GM12878 (cell line): Measurements from ENCODE around the gene PROM1. TPM values are rescaled to one million over a fixed set of nuclear protein-coding genes. Genes with fewer than 3 reads are reported as not detected.

Source experiments
- ATAC-seq: fragments of 200-7000 bp; cut with Tn5 transposase; 3 replicates; pipeline ENCODE4 v1.9.1; 2020; ENCODE audit warnings: mild to moderate bottlenecking, moderate library complexity
- BruUV-seq: library from RNA; stranded (reverse); fragments of 400-500 nt; replicated peaks from 2 replicates; lab custom pipeline; 2021; lab: Mats Ljungman, UMichigan
- CTCF ChIA-PET: fragments of 300-600 bp; sonication (Branson Sonifier 250); formaldehyde crosslinking; extraction: SDS; loops from one replicate; lab custom pipeline; 2021; ENCODE audit warnings: inconsistent platforms; lab: Yijun Ruan, JAX
- POLR2A ChIA-PET: fragments of 350-600 bp; formaldehyde crosslinking; extraction: SDS; loops from one replicate; lab custom pipeline; 2021; ENCODE audit warnings: inconsistent platforms; lab: Charles Lee
- RAD21 ChIA-PET: fragments of 300-600 bp; sonication (Branson Sonifier 250); formaldehyde crosslinking; loops from one replicate; lab custom pipeline; 2023; ENCODE audit warnings: antibody characterized with exemption; ENCODE audit not compliant: unreplicated experiment; lab: Charles Lee
- SMC1A ChIA-PET: fragments of 300-600 bp; sonication (Branson Sonifier 250); formaldehyde crosslinking; loops from one replicate; lab custom pipeline; 2023; ENCODE audit not compliant: unreplicated experiment, uncharacterized antibody; lab: Charles Lee
- DNase-seq: peaks from one replicate; pipeline ENCODE4 v3.0.0-alpha.2; 2011; ENCODE audit warnings: low read depth, low spot score
- FAIRE-seq: peaks from 3 replicates; lab custom pipeline; 2011; peaks lifted over from hg19 to GRCh38; lab: Jason Lieb, UNC
- H2AFZ ChIP-seq: 2 replicates; pipeline ENCODE4 v1.6.0; 2011; ENCODE audit warnings: low read depth, low read length, control low read depth; ENCODE audit not compliant: control insufficient read depth
- H3K27ac ChIP-seq: 2 replicates; pipeline ENCODE4 v1.5.1; 2011; ENCODE audit warnings: control low read depth; ENCODE audit not compliant: control insufficient read depth, insufficient read depth
- H3K27me3 ChIP-seq, 2 experiments: replicated peaks in 1 of 2; 2 replicates each; pipeline versions ENCODE4 v1.6.0 to v1.6.1; 2011; ENCODE audit warnings: low read length in 1 of 2; ENCODE audit not compliant: control insufficient read depth in 2 of 2, insufficient read depth in 2 of 2
- H3K36me3 ChIP-seq, 2 experiments: 2 replicates each; pipeline ENCODE4 v1.5.1; 2011; ENCODE audit warnings: low read length in 1 of 2; ENCODE audit not compliant: control insufficient read depth in 2 of 2, insufficient read depth in 2 of 2
- H3K4me1 ChIP-seq: 2 replicates; pipeline ENCODE4 v1.6.1; 2011; ENCODE audit warnings: mild to moderate bottlenecking, low read length, moderate library complexity, mixed read lengths; ENCODE audit not compliant: control insufficient read depth, insufficient read depth
- H3K4me2 ChIP-seq: 2 replicates; pipeline ENCODE4 v1.6.0; 2011; ENCODE audit warnings: control low read depth; ENCODE audit not compliant: control insufficient read depth, insufficient read depth
- H3K4me3 ChIP-seq: fragments of 200-600 bp; sonication (generic); 2 replicates; pipeline ENCODE4 v1.5.1; 2016
- H3K79me2 ChIP-seq: 2 replicates; pipeline ENCODE4 v1.6.0; 2011; ENCODE audit warnings: low read length; ENCODE audit not compliant: control insufficient read depth, insufficient read depth
- H3K9ac ChIP-seq: 2 replicates; pipeline ENCODE4 v1.8.0; 2011; ENCODE audit warnings: low read length, control low read depth, mixed read lengths; ENCODE audit not compliant: control insufficient read depth, insufficient read depth
- H3K9me3 ChIP-seq: replicated peaks from 3 replicates; pipeline ENCODE4 v1.5.1; 2011; ENCODE audit warnings: mild to moderate bottlenecking, low read length; ENCODE audit not compliant: control insufficient read depth, insufficient read depth
- H4K20me1 ChIP-seq: 2 replicates; pipeline ENCODE4 v1.6.0; 2011; ENCODE audit not compliant: control insufficient read depth, insufficient read depth
- NKRF ChIP-seq: fragments of 450-650 bp; conservative IDR thresholded peaks from 2 replicates; pipeline ENCODE4 v1.6.1; 2017; ENCODE audit warnings: mild to moderate bottlenecking, moderate library complexity
- ZBTB11 ChIP-seq: fragments of 450-650 bp; formaldehyde crosslinking; IDR thresholded peaks from 2 replicates; pipeline ENCODE4 v1.5.0; 2022; ENCODE audit warnings: mild to moderate bottlenecking, missing genetic modification characterization
- WGBS: methylation state at CpG from one replicate; pipeline ENCODE4 v1.1.6; 2016; ENCODE audit warnings: low lambda C conversion rate; ENCODE audit not compliant: insufficient replicate concordance, insufficient coverage; ENCODE audit errors: missing lambda C conversion rate; 5-methylcytosine and 5-hydroxymethylcytosine counted together
- in situ Hi-C: fragments of 300-500 bp; cut with MboI; formaldehyde crosslinking; loops from 9 replicates; pipeline ENCODE4 v1.14.3; 2018; ENCODE audit warnings: mixed read lengths
- intact Hi-C: fragments of 100-400 bp; cut with micrococcal nuclease; formaldehyde crosslinking; loops from one replicate; pipeline ENCODE4 v1.14.2; 2022; ENCODE audit not compliant: unreplicated experiment
- polyA plus RNA-seq, 11 experiments: library from polyadenylated mRNA; depleted of rRNA in 4 of 11; unstranded in 6 of 11; stranded (reverse) in 5 of 11; fragments of >200 nt; fragmentation: Nextera tagmentation in 4 of 11; fragmentation: Illumina TruSeq in 1 of 11; extraction: Ambion mirVana in 4 of 11; extraction: Trizol in 1 of 11; gene quantifications; 1 replicate in 1 of 11; 2 replicates in 10 of 11; pipeline versions ENCODE4 v1.2.1 to v1.2.3, GENCODE V29; 2011 to 2016; ENCODE audit warnings: inconsistent platforms in 2 of 11, missing spikeins in 2 of 11, low read depth in 1 of 11
- total RNA-seq, 4 experiments: library from RNA; depleted of rRNA in 3 of 4; stranded (reverse); fragments of >200 nt in 3 of 4; fragmentation: Illumina TruSeq in 1 of 4; extraction: Trizol in 1 of 4; gene quantifications; 2 replicates each; pipeline versions ENCODE4 v1.2.1 to v1.2.3, GENCODE V29; 2013 to 2021

The PROM1 gene
- total and polyA plus RNA-seq, 10 of the 15 experiments (the other 5 are each of a cell fraction or from before 2014, with no cell fraction given): 0.08 to 0.31 (median 0.18) TPM; not detected in 7

- ChIA-PET SMC1A (no interaction called here), POLR2A (no interaction called here), CTCF (no interaction called here), RAD21 (no interaction called here)
- Histone ChIP-seq H3K27me3 (no peaks in the 10 kb centered on the region; a peak in 3 of 4 replicates), H4K20me1 (no peaks in the 10 kb centered on the region), H3K36me3 (no peaks in the 10 kb centered on the region), H3K4me2 (no peak overlapping the region), H3K27ac (no peak overlapping the region), H3K4me1 (no peaks in the 10 kb centered on the region), H2AFZ (no peak overlapping the region), H3K9me3 (no peaks in the 10 kb centered on the region)
- ATAC-seq: no peak
- in situ Hi-C loops: no loop called here
- no TSS peak for BruUV-seq
- FAIRE-seq: no peak
- intact Hi-C loops: no loop called here
- TF ChIP-seq ZBTB11 (no peak), NKRF (no peak)
- TF ChIP-seq, all 136 proteins: peak for 0
- Histone ChIP-seq H3K79me2 (no peaks in the 10 kb centered on the region), H3K4me3 (no peak overlapping the region), H3K9ac (no peak overlapping the region)
- no peak for DNase-seq
- 60% methylated on average over 8 of the region's 8 CpGs for WGBS
These were observed 7.7 kb downstream of the PROM1 start for GRCh38 chr4:16075975-16076757.
